GM12878 (cell line): ENCODE measurements around the gene SEC23IP.

Source experiments
- FOXM1 ChIP-seq: IDR thresholded peaks from 2 replicates; pipeline ENCODE4 v1.6.1; 2012; ENCODE audit warnings: low read depth, mild to moderate bottlenecking, inconsistent platforms, low read length, moderate library complexity
- MEF2A ChIP-seq: IDR thresholded peaks from 2 replicates; pipeline ENCODE4 v1.6.1; 2011; ENCODE audit warnings: low read depth, mild to moderate bottlenecking, low read length, moderate library complexity; ENCODE audit not compliant: insufficient read depth
- MTA2 ChIP-seq: fragments of 450-650 bp; IDR thresholded peaks from 2 replicates; pipeline ENCODE4 v1.6.1; 2016; ENCODE audit warnings: low read depth, mild to moderate bottlenecking, moderate library complexity
- NRF1 ChIP-seq: conservative IDR thresholded peaks from 2 replicates; pipeline ENCODE4 v1.6.1; 2011; ENCODE audit warnings: mild to moderate bottlenecking, low read depth, low read length, improper control_type of control experiment
- SREBF1 ChIP-seq: IDR thresholded peaks from 2 replicates; pipeline ENCODE4 v1.6.1; 2012; ENCODE audit warnings: mild to moderate bottlenecking, low read length
- TAF1 ChIP-seq: IDR thresholded peaks from 2 replicates; pipeline ENCODE4 v1.6.1; 2011; ENCODE audit warnings: mild to moderate bottlenecking, low read depth, low read length, borderline replicate concordance
- TCF12 ChIP-seq: IDR thresholded peaks from 2 replicates; pipeline ENCODE4 v1.6.1; 2011; ENCODE audit warnings: low read depth, mild to moderate bottlenecking, low read length
- YY1 ChIP-seq: IDR thresholded peaks from 2 replicates; pipeline ENCODE4 v1.6.1; 2011; ENCODE audit warnings: low read depth, mild to moderate bottlenecking, low read length
- TF ChIP-seq, protein P1 (sequence below), 3 experiments: IDR thresholded peaks in 2 of 3; conservative IDR thresholded peaks in 1 of 3; 2 replicates each; pipeline ENCODE4 v1.5.1; 2011; ENCODE audit warnings: low read depth in 3 of 3, low read length in 3 of 3, mild to moderate bottlenecking in 3 of 3, control low read depth in 2 of 3, moderate library complexity in 2 of 3, inconsistent platforms in 1 of 3, mixed read lengths in 1 of 3; ENCODE audit not compliant: control insufficient read depth in 2 of 3, insufficient read depth in 1 of 3; ENCODE audit errors: extremely low read depth in 1 of 3

- TF ChIP-seq, protein P1, sequence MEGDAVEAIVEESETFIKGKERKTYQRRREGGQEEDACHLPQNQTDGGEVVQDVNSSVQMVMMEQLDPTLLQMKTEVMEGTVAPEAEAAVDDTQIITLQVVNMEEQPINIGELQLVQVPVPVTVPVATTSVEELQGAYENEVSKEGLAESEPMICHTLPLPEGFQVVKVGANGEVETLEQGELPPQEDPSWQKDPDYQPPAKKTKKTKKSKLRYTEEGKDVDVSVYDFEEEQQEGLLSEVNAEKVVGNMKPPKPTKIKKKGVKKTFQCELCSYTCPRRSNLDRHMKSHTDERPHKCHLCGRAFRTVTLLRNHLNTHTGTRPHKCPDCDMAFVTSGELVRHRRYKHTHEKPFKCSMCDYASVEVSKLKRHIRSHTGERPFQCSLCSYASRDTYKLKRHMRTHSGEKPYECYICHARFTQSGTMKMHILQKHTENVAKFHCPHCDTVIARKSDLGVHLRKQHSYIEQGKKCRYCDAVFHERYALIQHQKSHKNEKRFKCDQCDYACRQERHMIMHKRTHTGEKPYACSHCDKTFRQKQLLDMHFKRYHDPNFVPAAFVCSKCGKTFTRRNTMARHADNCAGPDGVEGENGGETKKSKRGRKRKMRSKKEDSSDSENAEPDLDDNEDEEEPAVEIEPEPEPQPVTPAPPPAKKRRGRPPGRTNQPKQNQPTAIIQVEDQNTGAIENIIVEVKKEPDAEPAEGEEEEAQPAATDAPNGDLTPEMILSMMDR (IDR thresholded peaks at IDR 0.05 in 2 of 3, conservative IDR thresholded peaks at IDR 0.05 in 1 of 3; ENCODE audit: control insufficient read depth in 2 of 3, extremely low read depth in 1 of 3, insufficient read depth in 1 of 3, low read depth in 3 of 3, low read length in 3 of 3), result no peak
- TF ChIP-seq YY1 (no peak), MEF2A (no peak), NRF1 (no peak), TCF12 (no peak), MTA2 (no peak), TAF1 (no peak), FOXM1 (no peak), SREBF1 (no peak)
These were observed 53.3 kb downstream of the SEC23IP start for GRCh38 chr10:119945805-119946204.
